Epithelial cell of esophagus (primary cell): ENCODE measurements around the gene ETV6.

ENCODE experiments used
- DNase-seq: peaks from one replicate; pipeline ENCODE4 v3.0.0; 2010; ENCODE audit warnings: low read depth
- H3K4me3 ChIP-seq: 2 replicates; pipeline ENCODE4 v1.5.1; 2011; ENCODE audit warnings: mild to moderate bottlenecking, low read length, control low read depth
- CTCF ChIP-seq: IDR thresholded peaks from 2 replicates; pipeline ENCODE4 v1.5.1; 2011; ENCODE audit warnings: low read depth, mild to moderate bottlenecking, low read length, control low read depth, inconsistent platforms; ENCODE audit not compliant: insufficient read depth; ENCODE audit errors: missing control alignments

Gene ETV6

GRCh38 chr12:11734580-11735180, 85.2 kb downstream of the ETV6 start:
- no peak for TF ChIP-seq CTCF
- no peak overlapping the region for H3K4me3 ChIP-seq
- DNase-seq: no peak

GRCh38 chr12:11738450-11738849, 89.0 kb downstream of the ETV6 start:
- DNase-seq: peak; percentile 53
- TF ChIP-seq CTCF: no peak
- H3K4me3 ChIP-seq: no peak overlapping the region

- TF ChIP-seq CTCF: no peak
- no peak overlapping the region for H3K4me3 ChIP-seq
- no peak for DNase-seq
Measured at GRCh38 chr12:11739980-11740577, 90.6 kb downstream of the ETV6 start.

- no peak overlapping the region for H3K4me3 ChIP-seq
- peak; percentile 65 for DNase-seq
- no peak for TF ChIP-seq CTCF
Measured at GRCh38 chr12:11741434-11742092, 92.1 kb downstream of the ETV6 start.

- peak; percentile 63 for DNase-seq
- no peak for TF ChIP-seq CTCF
- no peak overlapping the region for H3K4me3 ChIP-seq
Measured at GRCh38 chr12:11743423-11744409, 94.2 kb downstream of the ETV6 start.

- TF ChIP-seq CTCF: no peak
- no peak for DNase-seq
- H3K4me3 ChIP-seq: no peak overlapping the region
Measured at GRCh38 chr12:11744410-11744801, 94.9 kb downstream of the ETV6 start.
